Activated T-cell treated with anti-CD3 and anti-CD28 coated beads for 1 hour (primary cell): ENCODE data around the gene PNMA6A.
"Not testable (repeated sequence)": the region's sequence is repeated elsewhere in the genome, so short reads cannot be mapped to it uniquely, and the experiment has no call there.

Experiments used
- DNase-seq: peaks from one replicate; pipeline ENCODE4 v3.0.0-alpha.2; 2020; ENCODE audit warnings: low read depth

PNMA6A gene

GRCh38 chrX:153075366-153075765 is 3.1 kb downstream of the PNMA6A start:
- no peak for DNase-seq

GRCh38 chrX:153077437-153078135 is 5.3 kb downstream of the PNMA6A start:
- DNase-seq: not testable (repeated sequence)

- not testable (repeated sequence) for DNase-seq
Observed at GRCh38 chrX:153083238-153083923, 11.1 kb downstream of the PNMA6A start.

GRCh38 chrX:153102418-153102817 is 30.2 kb downstream of the PNMA6A start:
- no peak for DNase-seq

- not testable (repeated sequence) for DNase-seq
Observed at GRCh38 chrX:153104959-153105358, 32.7 kb downstream of the PNMA6A start.

GRCh38 chrX:153106092-153106801 is 34.0 kb downstream of the PNMA6A start:
- DNase-seq: not testable (repeated sequence)

- not testable (repeated sequence) for DNase-seq
Observed at GRCh38 chrX:153110735-153111134, 38.5 kb downstream of the PNMA6A start.

GRCh38 chrX:153113851-153114250 is 41.6 kb downstream of the PNMA6A start:
- not testable (repeated sequence) for DNase-seq

- not testable (repeated sequence) for DNase-seq
Observed at GRCh38 chrX:153117754-153118153, 45.5 kb downstream of the PNMA6A start.

GRCh38 chrX:153120230-153120629 is 48.0 kb downstream of the PNMA6A start:
- DNase-seq: not testable (repeated sequence)

- DNase-seq: not testable (repeated sequence)
Observed at GRCh38 chrX:153123468-153123867, 51.2 kb downstream of the PNMA6A start.
